ENCODE results near the gene CDK8.

The CDK8 gene

GRCh38 chr13:26384587-26384986, 130.7 kb downstream of the CDK8 start:
- DNase-seq (ENCODE audit: low read depth) = no peak

GRCh38 chr13:26386026-26386425, 132.1 kb downstream of the CDK8 start:
- DNase-seq (ENCODE audit: low read depth) = no peak

DNA sequence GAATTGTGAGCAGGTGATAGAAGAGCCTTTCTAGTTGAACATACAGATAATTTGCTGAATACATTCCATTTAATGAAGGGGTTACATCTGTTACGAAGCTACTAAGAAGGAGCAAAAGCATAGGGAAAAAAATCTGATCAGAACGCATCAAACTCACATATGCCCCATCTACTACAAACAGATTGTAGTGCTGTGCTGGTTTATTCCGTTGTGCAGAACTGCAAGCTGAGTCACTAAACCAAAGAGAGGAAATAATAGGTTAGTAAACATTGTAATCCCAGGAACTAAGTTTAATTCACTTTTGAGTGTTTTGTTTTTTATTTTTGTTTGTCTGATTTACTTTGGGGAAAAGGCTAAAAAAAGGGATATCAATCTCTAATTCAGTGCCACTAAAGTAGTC, 136.3 kb downstream of the CDK8 start:
- DNase-seq (ENCODE audit: low read depth) = no peak

DNA sequence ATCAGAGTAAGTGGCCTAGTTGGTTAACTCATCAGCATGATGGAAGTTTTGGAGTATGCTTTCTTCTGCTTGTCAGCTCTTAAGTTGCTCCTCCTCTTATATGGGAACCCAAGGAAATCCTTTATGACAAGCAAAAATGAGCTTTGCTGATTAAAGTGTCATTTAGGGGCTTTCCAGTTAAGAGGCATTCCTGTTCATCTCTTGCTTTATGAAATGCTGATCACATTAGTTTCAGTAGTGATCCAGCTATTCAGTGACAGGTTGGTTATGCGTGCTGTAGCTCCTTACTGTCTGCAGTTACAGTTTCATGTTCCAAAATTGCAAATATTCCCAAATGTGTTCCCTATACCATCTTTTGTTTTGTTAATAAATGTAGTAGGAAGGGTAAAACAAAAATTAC, 146.6 kb downstream of the CDK8 start:
- no peak for DNase-seq (ENCODE audit: low read depth)

- no peak for DNase-seq (ENCODE audit: low read depth)
These were observed 147.1 kb downstream of the CDK8 start for GRCh38 chr13:26401069-26401468.

- no peak for DNase-seq (ENCODE audit: low read depth)
These were observed 147.7 kb downstream of the CDK8 start for GRCh38 chr13:26401578-26402021.

DNA sequence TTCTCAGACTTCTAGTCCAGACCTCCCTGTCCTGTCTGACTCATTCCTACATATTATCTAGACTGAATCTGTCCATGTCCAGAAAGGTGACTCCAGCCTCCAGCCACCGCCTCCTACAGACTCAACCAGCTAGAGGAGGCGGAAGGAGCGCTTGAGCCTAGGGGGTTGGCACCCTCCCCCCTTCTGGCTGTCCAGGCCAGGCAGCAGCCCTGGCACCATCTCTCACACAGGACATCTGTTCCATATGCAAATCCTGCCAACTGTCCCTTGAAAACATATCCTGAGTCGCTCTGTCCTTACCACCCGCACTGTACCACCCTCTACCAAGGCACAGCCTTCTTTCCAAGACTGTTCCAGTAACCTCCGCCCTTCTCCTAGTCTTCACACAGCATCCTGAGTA, 152.9 kb downstream of the CDK8 start:
- no peak for DNase-seq (ENCODE audit: low read depth)

GRCh38 chr13:26411206-26411605, 157.3 kb downstream of the CDK8 start:
- no peak for DNase-seq (ENCODE audit: low read depth)

GRCh38 chr13:26412263-26412662, 158.3 kb downstream of the CDK8 start:
- DNase-seq (ENCODE audit: low read depth) = no peak

- no peak for DNase-seq (ENCODE audit: low read depth)
These were observed 159.2 kb downstream of the CDK8 start for GRCh38 chr13:26412936-26413716.

GRCh38 chr13:26420282-26420960, 166.5 kb downstream of the CDK8 start:
- no peak for DNase-seq (ENCODE audit: low read depth)

DNA sequence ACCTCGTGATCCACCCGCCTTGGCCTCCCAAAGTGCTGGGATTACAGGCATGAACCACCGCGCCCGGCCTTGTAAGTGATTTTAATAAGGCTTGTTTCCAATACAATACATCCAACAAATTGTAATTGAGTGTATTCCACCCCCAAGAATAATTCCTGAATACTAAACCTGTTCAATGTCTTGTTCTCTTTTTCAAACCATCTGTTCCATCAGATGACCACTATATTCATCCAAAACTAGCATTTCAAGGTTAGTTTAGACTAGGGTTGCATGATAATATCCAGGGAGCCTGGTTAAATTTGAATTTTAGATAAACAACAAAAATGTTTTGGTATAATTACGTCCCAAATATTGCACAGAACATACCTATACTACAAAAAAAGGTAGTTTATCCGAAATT, 168.1 kb downstream of the CDK8 start:
- DNase-seq (ENCODE audit: low read depth) = no peak

DNA sequence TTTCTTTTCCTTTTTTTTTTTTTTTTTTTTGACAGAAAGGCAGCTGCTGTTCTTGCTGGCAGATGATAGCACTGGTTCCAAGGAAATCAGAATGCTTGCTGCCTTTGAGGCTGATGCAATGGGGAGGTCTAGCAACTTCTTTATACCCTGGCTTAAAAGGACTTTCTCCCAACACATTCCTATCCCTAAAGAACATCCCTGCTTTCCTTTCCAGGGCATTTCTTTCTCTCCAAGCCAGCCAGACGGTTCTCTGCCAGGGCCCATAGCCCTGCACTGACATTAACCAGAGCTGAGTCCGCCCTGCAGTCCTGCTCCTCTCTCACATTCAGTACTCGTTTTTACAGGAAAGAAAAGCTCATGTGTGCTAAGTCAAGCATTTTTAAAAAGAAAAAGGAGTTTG, 169.7 kb downstream of the CDK8 start:
- DNase-seq (ENCODE audit: low read depth) = no peak

GRCh38 chr13:26424181-26424580, 170.3 kb downstream of the CDK8 start:
- no peak for DNase-seq (ENCODE audit: low read depth)

- DNase-seq (ENCODE audit: low read depth) = no peak
These were observed 171.8 kb downstream of the CDK8 start for GRCh38 chr13:26425443-26426358.

- DNase-seq (ENCODE audit: low read depth) = no peak
These were observed 179.8 kb downstream of the CDK8 start for GRCh38 chr13:26433776-26434175.

DNA sequence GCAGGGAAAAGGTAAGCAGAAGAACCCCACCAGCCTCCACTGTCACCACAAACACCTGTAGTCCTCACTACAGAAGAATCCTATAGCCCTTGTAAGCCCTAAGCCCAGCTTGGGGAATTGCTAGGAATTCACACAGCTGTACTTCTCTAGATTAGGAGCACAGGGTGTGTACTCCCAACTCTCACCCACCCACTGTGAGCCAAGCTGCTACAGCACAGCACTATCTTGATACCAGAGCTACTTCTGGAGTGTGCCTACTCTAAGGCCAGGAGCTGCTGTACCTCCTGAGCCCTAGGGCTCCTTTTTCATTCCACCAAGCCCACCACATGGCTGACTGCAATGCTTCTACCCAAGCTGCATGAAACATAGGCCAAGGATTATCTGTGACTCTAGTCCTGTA, 181.2 kb downstream of the CDK8 start:
- DNase-seq (ENCODE audit: low read depth) = no peak

DNA sequence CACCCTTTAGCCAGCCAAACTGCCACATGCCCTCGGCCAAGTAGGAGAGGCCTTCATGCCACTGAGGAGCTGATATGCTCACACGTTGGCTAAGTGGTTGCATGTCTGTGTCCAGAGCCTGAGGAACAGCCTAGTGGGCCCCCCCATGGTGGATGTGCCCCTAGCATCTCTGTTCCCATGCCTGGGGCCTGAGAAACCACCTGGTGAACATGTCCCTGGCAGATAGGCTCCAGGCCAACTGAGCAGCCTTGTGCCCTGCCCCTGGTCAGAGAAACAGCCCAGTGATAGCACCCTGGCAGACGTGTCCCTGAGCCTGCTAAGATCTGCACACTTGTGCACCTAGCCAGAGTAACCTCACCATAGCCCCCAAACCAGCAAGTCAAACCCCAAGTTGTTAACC, 181.7 kb downstream of the CDK8 start:
- DNase-seq (ENCODE audit: low read depth) = no peak

DNA sequence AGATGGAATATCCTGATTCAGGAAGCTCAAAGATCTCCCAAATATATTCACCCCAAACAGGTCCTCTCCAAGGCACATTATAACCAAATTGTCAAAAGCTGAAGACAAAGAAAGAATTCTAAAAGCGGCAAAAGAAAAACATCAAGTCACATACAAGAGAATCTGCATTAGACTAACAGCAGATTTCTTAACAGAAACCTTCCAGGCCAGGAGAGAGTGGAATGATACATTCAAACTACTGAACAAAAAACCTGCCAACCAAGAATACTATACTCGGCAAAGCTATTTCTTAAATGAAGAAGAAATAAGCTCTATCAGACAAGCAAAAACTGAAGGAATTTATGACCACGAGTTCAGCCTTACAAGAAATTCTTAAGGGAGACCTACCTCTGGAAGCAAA, 183.0 kb downstream of the CDK8 start:
- no peak for DNase-seq (ENCODE audit: low read depth)

DNA sequence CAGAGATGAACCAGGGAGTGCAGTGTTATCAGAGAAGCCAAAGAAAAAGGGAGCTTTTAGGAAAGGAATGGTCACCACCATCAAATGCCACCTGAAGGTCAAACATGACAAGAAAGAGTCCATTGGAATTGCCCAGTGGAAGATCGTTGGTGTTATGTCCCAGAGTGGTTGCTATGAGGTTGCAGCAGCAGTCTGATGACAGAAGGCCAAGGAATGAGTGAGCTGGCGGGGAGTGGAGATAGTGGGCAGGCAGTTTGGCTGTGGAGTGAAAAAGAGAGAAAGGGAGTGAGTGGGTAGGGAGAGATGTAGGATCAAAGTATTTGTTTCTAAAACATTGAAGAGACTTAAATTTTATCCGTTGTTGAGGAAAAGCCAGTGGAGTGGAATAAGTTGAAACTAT, 186.2 kb downstream of the CDK8 start:
- DNase-seq (ENCODE audit: low read depth) = no peak

DNA sequence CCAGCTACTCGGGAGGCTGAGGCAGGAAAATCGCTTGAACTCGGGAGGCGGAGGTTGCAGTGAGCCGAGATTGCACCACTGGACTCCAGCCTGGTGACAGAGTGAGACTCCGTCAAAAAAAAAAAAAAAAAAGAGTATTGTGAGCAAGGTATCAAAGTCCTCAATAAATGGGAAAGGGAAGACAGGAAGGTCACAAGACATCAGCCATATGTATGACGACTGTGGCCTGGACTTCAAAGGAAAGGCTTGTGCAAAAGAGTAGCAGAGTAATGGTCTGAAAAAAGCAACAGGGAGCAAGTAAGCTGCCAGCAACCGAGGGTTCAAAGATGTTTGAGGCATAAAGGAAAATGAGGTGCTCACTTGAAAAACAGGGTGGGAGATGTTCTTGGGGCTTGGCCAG, 187.5 kb downstream of the CDK8 start:
- DNase-seq (ENCODE audit: low read depth) = no peak

GRCh38 chr13:26442541-26442940, 188.6 kb downstream of the CDK8 start:
- no peak for DNase-seq (ENCODE audit: low read depth)

DNA sequence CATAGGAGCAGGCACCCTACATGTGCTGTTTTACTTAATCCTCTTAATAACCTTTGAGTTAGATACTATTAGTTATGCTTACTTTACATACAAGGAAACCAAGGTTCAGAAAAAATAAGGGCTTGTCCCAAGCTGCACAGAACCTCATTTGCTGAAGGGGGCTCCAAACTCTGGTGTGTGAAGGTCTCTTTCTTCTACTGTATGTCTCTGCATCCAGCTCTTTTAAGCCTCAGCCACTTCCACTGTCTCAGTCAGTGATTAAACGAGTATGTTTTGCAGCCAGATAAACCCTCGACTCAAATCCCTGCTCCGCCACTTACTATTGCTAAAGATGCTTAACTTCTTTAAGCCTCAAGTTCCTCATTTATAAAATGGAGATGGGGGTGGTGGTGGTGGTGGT, 191.2 kb downstream of the CDK8 start:
- no peak for DNase-seq (ENCODE audit: low read depth)
